Stomach (tissue), 9 donors: ENCODE results near the gene DEDD2. TPM values are rescaled to one million over a fixed set of nuclear protein-coding genes. Genes with fewer than 3 reads are reported as not detected.

Experiments
- DNase-seq, 2 donors: peaks; one replicate each; pipeline versions ENCODE4 v3.0.0 to v3.0.0-alpha.2; 2013 to 2019
- H3K27ac ChIP-seq, 5 donors: fragments of 200-600 bp in 4 of 5; sonication (generic) in 4 of 5; one replicate each; pipeline ENCODE4 v1.5.1; 2013 to 2019; ENCODE audit warnings: mild to moderate bottlenecking in 1 of 5, moderate library complexity in 1 of 5
- H3K27me3 ChIP-seq, 3 donors: fragments of 200-600 bp; sonication (generic); one replicate each; pipeline ENCODE4 v1.5.1; 2017 to 2019; ENCODE audit warnings: mixed run types in 1 of 3
- H3K36me3 ChIP-seq, 4 donors: fragments of 200-600 bp; sonication (generic); 1 replicate in 3 of 4; 2 replicates in 1 of 4; pipeline ENCODE4 v1.5.1; 2016 to 2019
- H3K4me1 ChIP-seq, 4 donors: fragments of 200-600 bp; sonication (generic); one replicate each; pipeline ENCODE4 v1.5.1; 2016 to 2019
- H3K4me3 ChIP-seq, 4 donors: fragments of 200-600 bp; sonication (generic) in 3 of 4; one replicate each; pipeline ENCODE4 v1.5.1; 2016 to 2019; ENCODE audit warnings: mild to moderate bottlenecking in 1 of 4
- H3K9me3 ChIP-seq, 4 donors: fragments of 200-600 bp; sonication (generic); one replicate each; pipeline ENCODE4 v1.5.1; 2016 to 2019
- CTCF ChIP-seq, 7 experiments: fragments of 450-650 bp in 4 of 7; fragments of 200-600 bp in 3 of 7; sonication (generic) in 3 of 7; IDR thresholded peaks; one replicate each; pipeline ENCODE4 v1.5.1; 2016 to 2019; ENCODE audit warnings: antibody characterized with exemption in 7 of 7, control low read depth in 2 of 7, mild to moderate bottlenecking in 1 of 7
- EP300 ChIP-seq: sonication (generic); formaldehyde crosslinking; IDR thresholded peaks from one replicate; pipeline ENCODE4 v1.6.1; 2017; ENCODE audit warnings: antibody characterized with exemption
- POLR2A ChIP-seq, 4 donors: fragments of 450-650 bp; IDR thresholded peaks; one replicate each; pipeline ENCODE4 v1.6.1; 2016; ENCODE audit warnings: antibody characterized with exemption in 4 of 4, control low read depth in 2 of 4, mild to moderate bottlenecking in 1 of 4, moderate library complexity in 1 of 4
- POLR2AphosphoS5 ChIP-seq, 3 donors: sonication (generic); formaldehyde crosslinking; IDR thresholded peaks; one replicate each; pipeline ENCODE4 v1.6.1; 2016; ENCODE audit warnings: antibody characterized with exemption in 3 of 3
- WGBS, 5 donors: extraction: QIAGEN DNeasy Blood & Tissue Kit in 3 of 5; methylation state at CpG; one replicate each; pipeline versions ENCODE4 v1.1.5 to v1.1.7; 2013 to 2018; 5-methylcytosine and 5-hydroxymethylcytosine counted together
- intact Hi-C: fragments of 100-400 bp; cut with DNase I; formaldehyde crosslinking; loops from one replicate; pipeline ENCODE4 v1.15.1; 2023; ENCODE audit warnings: low total_unique reads
- polyA plus RNA-seq, 3 donors: library from polyadenylated mRNA; stranded (reverse); fragments of 200-250 nt; gene quantifications; one replicate each; pipeline ENCODE4 v1.2.3, GENCODE V29; 2013
- total RNA-seq, 5 donors: library from RNA; depleted of rRNA; stranded (reverse); fragments of >200 nt; gene quantifications; one replicate each; pipeline versions ENCODE4 v1.1.0 to v1.2.3, GENCODE V29; 2014 to 2016
- donor health status: healthy with polysubstance abuse.
- donor health status: Bipolar disorder and iron deficiency.
- donor health status: healthy.

The DEDD2 gene
- total and polyA plus RNA-seq, 8 donors: 16.7 to 195 (median 29.0) TPM

GRCh38 chr19:42175952-42176648 is 41.4 kb downstream of the DEDD2 start:
- Histone ChIP-seq H3K36me3 (no peaks in the 10 kb centered on the region), H3K27me3 (peaks cover 5 to 96% (median 63%) of the 10 kb centered on the region in 3 donors), H3K4me3 (peak overlapping the region; percentile 50 to 58 (median 54)), H3K27ac (peak overlapping the region in 2 of 5 donors; percentile 8 to 49), H3K4me1 (peaks cover 12 to 23% (median 21%) of the 10 kb centered on the region in 4 donors), H3K9me3 (no peaks in the 10 kb centered on the region)
- intact Hi-C loops: no loop called here
- WGBS, 5 donors: 1 to 4% (median 2%) methylated on average over 34 of the region's 34 CpGs
- DNase-seq: peak in 1 of 2 donors; percentile 36
- TF ChIP-seq POLR2AphosphoS5 (IDR thresholded peaks at IDR 0.05) (no peak), EP300 (no peak), POLR2A (IDR thresholded peaks at IDR 0.05) (no peak), CTCF (IDR thresholded peaks at IDR 0.05) (no peak)

GRCh38 chr19:42174958-42175734 is 42.3 kb downstream of the DEDD2 start:
- H3K27ac ChIP-seq: no peak overlapping the region
- no peak for DNase-seq
- no peaks in the 10 kb centered on the region for H3K9me3 ChIP-seq
- intact Hi-C loops: no loop called here
- TF ChIP-seq POLR2A (IDR thresholded peaks at IDR 0.05): no peak
- TF ChIP-seq CTCF (IDR thresholded peaks at IDR 0.05): no peak
- TF ChIP-seq EP300: no peak
- no peak for TF ChIP-seq POLR2AphosphoS5 (IDR thresholded peaks at IDR 0.05)
- H3K27me3 ChIP-seq: peaks cover 5 to 94% (median 54%) of the 10 kb centered on the region in 3 donors
- H3K4me1 ChIP-seq: peaks cover 12 to 23% (median 21%) of the 10 kb centered on the region in 4 donors
- WGBS, 5 donors: 39 to 53% (median 42%) methylated on average over 6 of the region's 6 CpGs
- peak overlapping the region in 1 of 4 donors; percentile 57 for H3K4me3 ChIP-seq
- H3K36me3 ChIP-seq: no peaks in the 10 kb centered on the region

GRCh38 chr19:42174188-42174587 is 43.3 kb downstream of the DEDD2 start:
- DNase-seq: no peak
- peaks cover 12 to 23% (median 21%) of the 10 kb centered on the region in 4 donors for H3K4me1 ChIP-seq
- intact Hi-C loops: no loop called here
- H3K36me3 ChIP-seq: no peaks in the 10 kb centered on the region
- TF ChIP-seq EP300: no peak
- TF ChIP-seq CTCF (IDR thresholded peaks at IDR 0.05): no peak
- TF ChIP-seq POLR2AphosphoS5 (IDR thresholded peaks at IDR 0.05): no peak
- TF ChIP-seq POLR2A (IDR thresholded peaks at IDR 0.05): no peak
- H3K4me3 ChIP-seq: no peak overlapping the region
- WGBS, 5 donors: 82 to 92% (median 88%) methylated on average over 11 of the region's 11 CpGs
- no peak overlapping the region for H3K27ac ChIP-seq
- H3K27me3 ChIP-seq: peaks cover 1 to 90% (median 44%) of the 10 kb centered on the region in 3 donors
- no peaks in the 10 kb centered on the region for H3K9me3 ChIP-seq

- WGBS, 5 donors: 65 to 82% (median 78%) methylated on average over 5 of the region's 5 CpGs
- H3K4me1 ChIP-seq: peaks cover 12 to 23% (median 21%) of the 10 kb centered on the region in 4 donors
- peaks cover 0 to 85% (median 39%) of the 10 kb centered on the region in 3 donors for H3K27me3 ChIP-seq
- H3K36me3 ChIP-seq: no peaks in the 10 kb centered on the region
- H3K9me3 ChIP-seq: no peaks in the 10 kb centered on the region
- no peak overlapping the region for H3K27ac ChIP-seq
- no peak for DNase-seq
- H3K4me3 ChIP-seq: no peak overlapping the region
- TF ChIP-seq EP300 (no peak), POLR2A (IDR thresholded peaks at IDR 0.05) (no peak), POLR2AphosphoS5 (IDR thresholded peaks at IDR 0.05) (no peak), CTCF (IDR thresholded peaks at IDR 0.05) (no peak)
- intact Hi-C loops: no loop called here
Measured at GRCh38 chr19:42173695-42174094, 43.8 kb downstream of the DEDD2 start.
